SK-N-SH treated with all-trans-retinoic acid at 6 μM for 48 hours (cell line): ENCODE data around the gene RAI14.

Experiments
- CREB5 ChIP-seq: fragments of 250-450 bp; sonication (Bioruptor Pico); IDR thresholded peaks from 2 replicates; pipeline ENCODE4 v1.5.1; 2020; ENCODE audit warnings: low read depth, mild to moderate bottlenecking, moderate library complexity
- ESRRG ChIP-seq: fragments of 250-450 bp; sonication (Bioruptor Pico); IDR thresholded peaks from 2 replicates; pipeline ENCODE4 v1.6.1; 2021; ENCODE audit warnings: mild to moderate bottlenecking
- PPARA ChIP-seq: fragments of 250-450 bp; sonication (Bioruptor Pico); IDR thresholded peaks from 2 replicates; pipeline ENCODE4 v1.5.0; 2020; ENCODE audit warnings: mild to moderate bottlenecking, borderline replicate concordance
- TOX ChIP-seq: fragments of 250-450 bp; sonication (Bioruptor Pico); IDR thresholded peaks from 2 replicates; pipeline ENCODE4 v1.8.0; 2021; ENCODE audit warnings: mild to moderate bottlenecking, moderate library complexity, borderline replicate concordance
- ZC3H10 ChIP-seq: fragments of 250-450 bp; sonication (Bioruptor Pico); IDR thresholded peaks from 2 replicates; pipeline ENCODE4 v1.5.1; 2021; ENCODE audit warnings: mild to moderate bottlenecking, moderate library complexity
- ZNF8 ChIP-seq: fragments of 450-650 bp; formaldehyde crosslinking; IDR thresholded peaks from 2 replicates; pipeline ENCODE4 v1.5.0; 2020; ENCODE audit warnings: mild to moderate bottlenecking, moderate library complexity

GRCh38 chr5:34750206-34750605, 94.1 kb downstream of the RAI14 start:
- TF ChIP-seq CREB5 (CRISPR knock-in tag) (no peak), ZNF8 (CRISPR knock-in tag) (no peak), ESRRG (CRISPR knock-in tag) (no peak), ZC3H10 (no peak), PPARA (CRISPR knock-in tag) (no peak), TOX (CRISPR knock-in tag) (no peak)
